Measurements from ENCODE around the gene AFG1L.
"Not testable (repeated sequence)": the region's sequence is repeated elsewhere in the genome, so short reads cannot be mapped to it uniquely, and the experiment has no call there.

AFG1L gene

GRCh38 chr6:108350528-108350927, 55.7 kb downstream of the AFG1L start:
- DNase-seq (ENCODE audit: low read depth in 2 of 2): no peak

- DNase-seq (ENCODE audit: low read depth in 2 of 2): no peak
Observed at GRCh38 chr6:108353853-108354252, 59.0 kb downstream of the AFG1L start.

GRCh38 chr6:108355120-108355519, 60.3 kb downstream of the AFG1L start:
- no peak for DNase-seq (ENCODE audit: low read depth in 2 of 2)

- DNase-seq (ENCODE audit: low read depth in 2 of 2): no peak
Observed at GRCh38 chr6:108355890-108356289, 61.0 kb downstream of the AFG1L start.

- DNase-seq (ENCODE audit: low read depth in 2 of 2): no peak
Observed at GRCh38 chr6:108359901-108360882, 65.3 kb downstream of the AFG1L start.

- no peak for DNase-seq (ENCODE audit: low read depth in 2 of 2)
Observed at GRCh38 chr6:108360919-108361311, 66.1 kb downstream of the AFG1L start.

GRCh38 chr6:108361312-108361932, 66.6 kb downstream of the AFG1L start:
- no peak for DNase-seq (ENCODE audit: low read depth in 2 of 2)

GRCh38 chr6:108362455-108362854, 67.6 kb downstream of the AFG1L start:
- DNase-seq (ENCODE audit: low read depth in 2 of 2): no peak

- DNase-seq (ENCODE audit: low read depth in 2 of 2): no peak
Observed at GRCh38 chr6:108363113-108363512, 68.3 kb downstream of the AFG1L start.

GRCh38 chr6:108363889-108364313, 69.0 kb downstream of the AFG1L start:
- DNase-seq (ENCODE audit: low read depth in 2 of 2): no peak

GRCh38 chr6:108364470-108364869, 69.6 kb downstream of the AFG1L start:
- no peak for DNase-seq (ENCODE audit: low read depth in 2 of 2)

GRCh38 chr6:108365478-108365877, 70.6 kb downstream of the AFG1L start:
- no peak for DNase-seq (ENCODE audit: low read depth in 2 of 2)

GRCh38 chr6:108366236-108366635, 71.4 kb downstream of the AFG1L start:
- no peak for DNase-seq (ENCODE audit: low read depth in 2 of 2)

GRCh38 chr6:108368431-108369030, 73.7 kb downstream of the AFG1L start:
- no peak for DNase-seq (ENCODE audit: low read depth in 2 of 2)

- DNase-seq (ENCODE audit: low read depth in 2 of 2): no peak
Observed at GRCh38 chr6:108380876-108381275, 86.0 kb downstream of the AFG1L start.

GRCh38 chr6:108383981-108384380, 89.1 kb downstream of the AFG1L start:
- DNase-seq (ENCODE audit: low read depth in 2 of 2): no peak

GRCh38 chr6:108389190-108389589, 94.3 kb downstream of the AFG1L start:
- not testable (repeated sequence) for DNase-seq (ENCODE audit: low read depth in 2 of 2)

- no peak for DNase-seq (ENCODE audit: low read depth in 2 of 2)
Observed at GRCh38 chr6:108395297-108395696, 100.4 kb downstream of the AFG1L start.

GRCh38 chr6:108403236-108403635, 108.4 kb downstream of the AFG1L start:
- DNase-seq (ENCODE audit: low read depth in 2 of 2): no peak

GRCh38 chr6:108406943-108407342, 112.1 kb downstream of the AFG1L start:
- DNase-seq (ENCODE audit: low read depth in 2 of 2): no peak

GRCh38 chr6:108407904-108408827, 113.3 kb downstream of the AFG1L start:
- no peak for DNase-seq (ENCODE audit: low read depth in 2 of 2)
